ENCODE data around the gene INAFM1. TPM values are rescaled to one million over a fixed set of nuclear protein-coding genes. Genes with fewer than 3 reads are reported as not detected.
A peak's percentile ranks its signal among the peaks of the same experiment; 100 is the strongest.

Gene INAFM1
- total and polyA plus RNA-seq, 12 donors: 9.2 to 16.4 (median 12.5) TPM

DNA sequence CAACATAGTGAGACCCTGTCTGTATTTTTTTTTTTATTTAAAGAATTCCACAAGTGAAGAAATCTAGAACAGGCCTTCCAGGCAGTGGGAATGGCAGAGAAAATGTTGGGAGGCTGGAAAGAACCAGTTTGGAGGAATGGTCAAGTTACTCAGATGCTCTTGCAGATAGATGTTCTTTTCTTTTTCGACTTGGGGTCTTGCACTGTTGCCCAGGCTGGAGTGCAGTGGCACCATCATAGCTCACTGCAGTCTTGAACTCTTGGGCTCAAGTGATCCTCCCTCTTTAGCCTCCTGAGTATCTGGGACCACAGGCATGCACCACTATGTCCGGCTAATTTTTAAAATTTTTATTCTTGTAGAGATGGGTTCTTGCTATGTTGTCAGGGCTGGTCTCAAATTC, 35.6 kb downstream of the INAFM1 start:
- ATAC-seq (no peak), DNase-seq (no peak)
- 79 to 86% methylated on average over 2 of the region's 2 CpGs for WGBS, 2 donors
- Histone ChIP-seq H3K36me3 (peaks cover 0 to 10% (median 0%) of the 10 kb centered on the region in 9 donors), H3K4me3 (peak overlapping the region in 7 of 10 donors; percentile 14 to 60 (median 24)), H3K27me3 (peaks cover 0 to 9% (median 6%) of the 10 kb centered on the region in 7 donors), H3K9me3 (no peaks in the 10 kb centered on the region), H3K27ac (peak overlapping the region in 6 of 10 donors; percentile 24 to 95 (median 52)), H3K4me1 (peaks cover 0 to 44% (median 0%) of the 10 kb centered on the region in 9 donors)
- intact Hi-C loops (cut with DNase I): no loop called here
- TF ChIP-seq, protein P1, sequence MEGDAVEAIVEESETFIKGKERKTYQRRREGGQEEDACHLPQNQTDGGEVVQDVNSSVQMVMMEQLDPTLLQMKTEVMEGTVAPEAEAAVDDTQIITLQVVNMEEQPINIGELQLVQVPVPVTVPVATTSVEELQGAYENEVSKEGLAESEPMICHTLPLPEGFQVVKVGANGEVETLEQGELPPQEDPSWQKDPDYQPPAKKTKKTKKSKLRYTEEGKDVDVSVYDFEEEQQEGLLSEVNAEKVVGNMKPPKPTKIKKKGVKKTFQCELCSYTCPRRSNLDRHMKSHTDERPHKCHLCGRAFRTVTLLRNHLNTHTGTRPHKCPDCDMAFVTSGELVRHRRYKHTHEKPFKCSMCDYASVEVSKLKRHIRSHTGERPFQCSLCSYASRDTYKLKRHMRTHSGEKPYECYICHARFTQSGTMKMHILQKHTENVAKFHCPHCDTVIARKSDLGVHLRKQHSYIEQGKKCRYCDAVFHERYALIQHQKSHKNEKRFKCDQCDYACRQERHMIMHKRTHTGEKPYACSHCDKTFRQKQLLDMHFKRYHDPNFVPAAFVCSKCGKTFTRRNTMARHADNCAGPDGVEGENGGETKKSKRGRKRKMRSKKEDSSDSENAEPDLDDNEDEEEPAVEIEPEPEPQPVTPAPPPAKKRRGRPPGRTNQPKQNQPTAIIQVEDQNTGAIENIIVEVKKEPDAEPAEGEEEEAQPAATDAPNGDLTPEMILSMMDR (IDR thresholded peaks at IDR 0.05): no peak

GRCh38 chr19:47310819-47311218, 36.1 kb downstream of the INAFM1 start:
- ATAC-seq: peak in 4 of 8 donors; percentile 27 to 45 (median 34)
- intact Hi-C loops (cut with DNase I): no loop called here

GRCh38 chr19:47312366-47313006, 37.8 kb downstream of the INAFM1 start:
- Histone ChIP-seq H3K36me3 (peaks cover 0 to 21% (median 0%) of the 10 kb centered on the region in 9 donors), H3K4me1 (peaks cover 0 to 57% (median 0%) of the 10 kb centered on the region in 9 donors), H3K9me3 (no peaks in the 10 kb centered on the region), H3K27me3 (peaks cover 0 to 9% (median 6%) of the 10 kb centered on the region in 7 donors), H3K27ac (peak overlapping the region in 2 of 10 donors; percentile 76 to 95), H3K4me3 (peak overlapping the region in 3 of 10 donors; percentile 10 to 60 (median 15))
- intact Hi-C loops (cut with DNase I): no loop called here
- 83 to 88% methylated on average over 5 of the region's 5 CpGs for WGBS, 2 donors
- TF ChIP-seq, protein P1 (IDR thresholded peaks at IDR 0.05): no peak
- DNase-seq (no peak), ATAC-seq (no peak)

More at GRCh38 chr19:47310819-47311218, 36.1 kb downstream of the INAFM1 start:
- Histone ChIP-seq H3K4me1 (peaks cover 0 to 46% (median 0%) of the 10 kb centered on the region in 9 donors), H3K4me3 (peak overlapping the region in 7 of 10 donors; percentile 3 to 60 (median 24)), H3K27ac (peak overlapping the region in 5 of 10 donors; percentile 39 to 95 (median 53)), H3K9me3 (no peaks in the 10 kb centered on the region), H3K27me3 (peaks cover 0 to 9% (median 6%) of the 10 kb centered on the region in 7 donors), H3K36me3 (peaks cover 0 to 10% (median 0%) of the 10 kb centered on the region in 9 donors)
- WGBS, 2 donors: 11 to 21% methylated on average over 5 of the region's 5 CpGs
- DNase-seq: peak; percentile 29 to 42
- TF ChIP-seq, protein P1 (IDR thresholded peaks at IDR 0.05): no peak

DNA sequence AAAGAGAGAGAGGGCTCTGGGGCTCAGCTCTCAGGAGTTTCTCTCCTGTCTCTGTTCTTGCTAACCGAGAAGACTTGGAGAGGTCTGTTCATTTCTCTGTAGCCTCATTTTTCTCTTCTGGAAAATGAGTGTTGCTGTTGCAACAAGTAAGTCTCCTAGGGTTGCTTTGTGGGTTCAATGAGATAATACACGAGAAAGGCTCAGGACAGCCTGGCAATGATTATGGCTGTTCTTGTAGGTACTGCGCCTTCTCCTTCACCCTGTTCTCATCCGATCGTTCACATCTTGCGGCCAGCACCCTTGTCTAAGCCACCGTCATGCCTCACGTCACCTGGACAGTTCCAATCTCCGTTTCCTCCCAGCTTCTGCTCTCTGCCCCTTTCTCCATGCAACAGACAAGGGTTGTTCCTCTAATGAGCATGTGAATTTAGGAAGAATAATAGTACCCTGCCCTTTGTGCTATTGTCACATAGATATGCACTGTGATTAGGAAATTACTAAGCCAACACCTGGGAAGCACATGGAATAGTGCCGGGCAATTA, 39.1 kb downstream of the INAFM1 start:
- Histone ChIP-seq H3K4me1 (peaks cover 0 to 51% (median 0%) of the 10 kb centered on the region in 9 donors), H3K27me3 (peaks cover 0 to 7% (median 4%) of the 10 kb centered on the region in 7 donors), H3K9me3 (no peaks in the 10 kb centered on the region), H3K36me3 (peaks cover 0 to 28% (median 0%) of the 10 kb centered on the region in 9 donors), H3K4me3 (peak overlapping the region in 1 of 10 donors; percentile 60), H3K27ac (peak overlapping the region in 2 of 10 donors; percentile 10 to 95)
- DNase-seq (no peak), ATAC-seq (no peak)
- TF ChIP-seq, protein P1 (IDR thresholded peaks at IDR 0.05): no peak
- WGBS, 2 donors: 74 to 78% methylated on average over 10 of the region's 10 CpGs
- intact Hi-C loops (cut with DNase I): no loop called here
